HPDE6-E6E7 (cell line): ENCODE results near the gene STIM2.

Experiments
- DNase-seq: peaks from one replicate; pipeline ENCODE4 v3.0.0; 2011; ENCODE audit warnings: missing footprints; ENCODE audit errors: extremely low spot score

STIM2 gene

DNA sequence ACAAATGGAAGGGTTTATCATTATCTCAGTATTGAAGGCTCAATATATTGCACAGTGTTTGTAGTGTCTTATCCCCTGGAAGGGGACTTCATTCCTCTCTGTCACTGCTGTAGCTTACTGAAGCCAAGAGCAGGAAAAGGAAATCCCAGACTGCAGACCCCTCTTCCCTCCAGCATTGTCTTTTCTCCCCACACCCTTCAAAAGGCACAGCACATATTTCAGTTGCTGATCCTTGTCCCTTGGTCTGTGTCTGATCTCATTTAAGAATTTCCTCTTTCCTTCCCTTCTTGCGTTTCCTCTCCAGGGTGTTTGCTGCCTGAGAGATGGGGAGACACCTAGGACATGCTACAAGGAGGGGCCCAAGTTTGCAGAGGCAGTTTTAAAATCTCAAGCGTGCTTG lies 40.1 kb downstream of the STIM2 start:
- no peak for DNase-seq

DNA sequence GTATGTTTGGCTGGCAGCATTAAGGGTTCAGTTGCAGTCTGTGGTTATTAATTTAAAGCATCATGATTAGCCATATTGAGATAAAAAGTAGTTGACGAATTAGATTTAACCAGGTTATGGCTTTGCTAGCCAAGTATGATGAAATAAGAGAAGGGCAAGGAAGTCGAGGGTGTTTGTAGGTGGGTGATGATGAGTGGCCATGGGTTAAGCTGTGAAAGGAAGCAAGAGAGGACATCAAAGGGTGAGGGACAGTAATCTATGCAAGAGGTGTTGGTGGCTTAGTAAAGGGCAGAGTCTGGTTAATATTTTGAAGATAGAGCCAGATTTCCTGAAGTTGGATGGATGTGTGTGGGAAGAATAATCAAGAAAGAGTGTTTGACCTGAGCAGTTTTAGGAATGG lies 44.5 kb downstream of the STIM2 start:
- no peak for DNase-seq

DNA sequence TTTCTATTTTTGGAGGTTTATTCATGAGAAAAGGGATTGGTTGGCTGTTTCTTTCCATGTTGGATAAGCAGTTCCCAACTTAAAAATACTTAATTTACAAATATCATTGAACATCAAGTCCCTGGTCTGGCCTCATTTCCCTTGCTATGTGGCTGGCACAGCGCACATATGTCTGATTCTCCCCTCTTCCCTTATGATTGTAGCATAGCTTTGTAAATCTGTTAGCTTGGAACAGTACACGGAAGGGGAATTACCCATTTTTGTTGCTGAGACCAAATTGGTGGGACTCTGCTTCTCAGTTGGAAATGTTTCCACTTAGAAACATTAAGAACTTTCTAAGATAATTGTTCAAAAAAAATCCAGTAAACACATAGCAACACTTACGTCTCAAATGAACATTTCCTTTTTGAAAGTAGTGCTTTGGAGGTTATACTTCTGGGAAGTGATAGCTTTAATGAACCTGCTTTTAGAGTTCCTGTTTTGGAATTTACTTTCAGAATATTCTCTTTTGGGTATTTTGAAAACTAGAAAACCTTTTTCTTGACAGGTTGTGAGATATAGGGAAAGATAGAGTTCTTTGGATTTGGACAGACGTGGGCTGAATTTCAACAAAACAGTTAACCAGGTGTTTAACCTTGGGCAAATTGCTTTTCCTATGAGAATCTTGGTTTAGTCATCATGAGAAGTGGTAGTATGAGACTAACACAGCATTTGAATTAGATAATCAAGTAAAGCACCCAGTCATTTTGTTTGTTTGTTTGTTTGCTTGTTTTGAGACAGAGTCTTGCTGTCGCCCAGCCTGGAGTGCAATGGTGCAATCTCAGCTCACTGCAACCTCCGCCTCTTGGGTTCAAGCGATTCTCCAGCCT lies 47.3 kb downstream of the STIM2 start:
- no peak for DNase-seq

DNA sequence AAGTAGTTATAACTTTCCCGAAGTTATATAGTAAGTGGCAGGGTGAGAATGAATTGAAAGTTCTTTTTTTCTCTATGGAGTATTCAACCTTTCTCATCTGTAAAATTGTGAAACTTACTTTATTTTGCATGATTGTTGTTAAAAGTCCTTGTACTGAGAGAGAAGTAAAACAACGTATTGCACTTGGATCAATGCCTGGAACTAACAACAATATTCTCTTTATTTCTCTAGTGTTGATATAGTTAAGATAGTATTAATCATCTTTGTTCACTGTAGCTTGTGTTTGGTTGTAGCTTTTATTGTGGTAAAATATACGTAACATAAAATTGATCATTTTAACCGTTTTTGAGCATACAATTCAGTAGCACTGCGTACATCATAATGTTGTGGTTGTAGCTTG lies 48.7 kb downstream of the STIM2 start:
- DNase-seq, result no peak

DNA sequence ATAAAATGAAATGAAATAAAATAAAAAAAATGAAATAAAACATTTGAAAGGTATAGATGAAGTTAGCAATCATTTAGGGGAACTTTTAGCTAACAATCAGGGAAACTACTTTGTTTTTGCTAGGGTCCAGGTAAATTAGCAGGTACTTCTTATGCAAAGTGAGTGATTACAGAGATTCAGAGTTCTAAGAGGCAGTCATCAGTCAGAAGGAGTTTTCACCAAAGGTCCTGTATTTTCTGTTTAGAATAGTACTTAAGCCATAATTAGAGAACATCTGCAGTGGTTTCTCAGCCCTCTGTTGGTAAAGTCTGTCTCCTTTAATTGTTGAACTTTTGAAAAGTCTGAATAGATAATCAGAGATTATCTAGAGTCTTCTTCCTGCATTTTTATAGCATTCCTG lies 50.6 kb downstream of the STIM2 start:
- no peak for DNase-seq

DNA sequence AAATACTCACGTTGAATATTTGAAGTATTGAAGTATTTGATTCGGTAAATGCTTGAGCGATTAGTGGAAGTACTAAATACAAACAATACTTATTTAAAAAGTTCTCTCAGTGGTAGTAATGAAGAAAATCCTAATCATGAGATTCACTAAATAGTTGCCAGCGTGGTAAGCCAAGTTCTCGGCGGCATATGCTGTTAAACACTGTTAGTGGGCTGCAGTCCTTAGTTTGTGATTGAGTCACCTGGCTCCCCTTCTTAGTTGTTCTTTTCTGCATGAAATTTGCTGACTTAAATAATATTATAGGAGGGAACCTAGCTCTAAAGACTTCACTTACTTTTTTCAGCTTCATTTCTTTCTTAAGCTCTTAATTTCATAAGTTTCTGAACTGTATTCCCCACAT lies 51.4 kb downstream of the STIM2 start:
- no peak for DNase-seq

GRCh38 chr4:26912810-26913209 lies 52.2 kb downstream of the STIM2 start:
- no peak for DNase-seq

GRCh38 chr4:26916195-26916594 lies 55.6 kb downstream of the STIM2 start:
- DNase-seq, result no peak

- DNase-seq, result no peak
These were observed 70.3 kb downstream of the STIM2 start for GRCh38 chr4:26930964-26931363.

- DNase-seq, result no peak
These were observed 70.8 kb downstream of the STIM2 start for GRCh38 chr4:26931451-26931850.

GRCh38 chr4:26931966-26932365 lies 71.3 kb downstream of the STIM2 start:
- no peak for DNase-seq

- DNase-seq, result no peak
These were observed 74.8 kb downstream of the STIM2 start for GRCh38 chr4:26935397-26935796.

- DNase-seq, result no peak
These were observed 75.8 kb downstream of the STIM2 start for GRCh38 chr4:26936284-26937065.

- no peak for DNase-seq
These were observed 76.5 kb downstream of the STIM2 start for GRCh38 chr4:26937139-26937538.

GRCh38 chr4:26937567-26937966 lies 76.9 kb downstream of the STIM2 start:
- DNase-seq, result no peak

DNA sequence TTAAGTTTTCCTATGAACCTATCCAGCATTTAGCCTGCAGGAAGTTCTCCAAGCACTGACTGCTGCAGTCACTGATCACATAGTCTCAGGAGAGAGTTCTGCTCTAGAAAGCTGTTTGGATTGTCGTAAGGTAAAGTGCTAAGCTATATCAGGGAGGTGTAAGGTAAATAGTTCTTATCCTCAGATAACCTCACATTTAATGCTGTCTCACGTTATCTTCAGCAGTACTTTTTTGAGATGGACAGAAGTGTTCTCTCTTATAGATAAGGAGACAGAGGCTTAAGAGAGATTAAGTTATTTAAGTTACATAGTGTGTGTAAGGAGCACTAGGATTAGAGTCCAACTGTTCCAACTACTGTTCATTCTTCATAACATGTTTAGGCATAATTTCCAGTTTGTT lies 77.9 kb downstream of the STIM2 start:
- no peak for DNase-seq

GRCh38 chr4:26941951-26942350 lies 81.3 kb downstream of the STIM2 start:
- DNase-seq, result no peak

DNA sequence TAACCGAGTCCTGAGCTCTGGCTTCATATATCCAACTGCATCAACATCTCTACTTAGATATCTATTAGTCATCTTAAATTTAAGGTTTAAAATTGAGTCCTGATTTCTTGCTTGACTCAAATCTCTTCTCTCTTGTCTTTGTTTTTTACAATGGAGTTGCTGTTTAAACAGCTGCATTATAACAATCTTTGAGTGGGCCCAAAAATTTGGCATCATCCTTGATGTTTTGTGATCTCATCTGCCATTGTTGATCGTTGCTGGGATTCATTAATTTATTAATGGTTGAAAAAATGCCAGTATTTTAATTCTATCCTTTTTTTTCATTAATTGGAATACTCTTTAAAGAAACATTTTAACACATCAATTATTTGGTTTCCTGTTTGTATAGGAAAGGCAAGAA lies 82.2 kb downstream of the STIM2 start:
- DNase-seq, result no peak

DNA sequence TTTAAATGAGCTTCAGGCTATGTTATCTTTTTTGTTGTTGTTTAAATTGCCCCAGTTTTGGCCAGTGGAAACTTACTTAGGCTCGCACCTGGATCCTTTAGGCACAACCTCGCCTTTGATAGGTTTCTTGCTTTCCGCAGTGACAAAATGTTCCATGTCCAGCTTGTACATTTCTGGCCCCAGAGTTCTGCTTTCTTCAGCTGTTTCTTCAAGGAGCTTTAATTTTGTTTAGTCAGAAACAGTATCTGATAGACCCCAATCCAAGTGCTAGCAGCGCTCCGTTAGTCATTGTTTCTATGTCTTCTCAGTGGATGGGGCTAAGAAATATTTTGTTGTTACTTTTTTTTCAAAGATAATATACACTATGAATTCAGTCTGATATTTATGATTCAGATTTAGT lies 82.8 kb downstream of the STIM2 start:
- DNase-seq, result no peak

GRCh38 chr4:26945794-26946193 lies 85.2 kb downstream of the STIM2 start:
- no peak for DNase-seq

- no peak for DNase-seq
These were observed 86.7 kb downstream of the STIM2 start for GRCh38 chr4:26947318-26947717.

GRCh38 chr4:26950446-26950845 lies 89.8 kb downstream of the STIM2 start:
- no peak for DNase-seq

DNA sequence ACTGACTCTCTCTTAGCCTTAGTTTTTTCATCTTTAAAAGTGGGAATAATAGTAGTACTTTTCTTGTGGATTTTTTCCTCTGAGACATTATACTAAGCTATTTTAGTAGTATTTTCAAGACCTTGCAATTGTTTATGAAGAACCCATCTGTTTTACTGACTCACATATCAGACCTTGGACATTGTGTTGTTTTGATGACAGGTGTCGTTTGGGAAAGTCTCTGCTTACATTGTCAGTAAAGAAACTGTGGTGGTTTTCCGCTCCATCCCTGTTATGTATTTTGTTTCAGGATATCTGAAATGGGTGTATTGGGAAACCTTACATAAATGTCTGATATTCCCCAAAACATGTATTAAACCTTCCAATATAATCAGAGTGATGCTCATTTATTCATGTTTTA lies 92.2 kb downstream of the STIM2 start:
- no peak for DNase-seq
